ENCODE measurements around the gene BGN. TPM values are rescaled to one million over a fixed set of nuclear protein-coding genes. Genes with fewer than 3 reads are reported as not detected.

Gene BGN
- total RNA-seq, 1 experiment from 2014 or later: 0.37 TPM

- Histone ChIP-seq H3K4me3 (replicated peaks in 1 of 2; ENCODE audit: low read depth in 1 of 2, low read length in 2 of 2) (no peak overlapping the region), H3K79me2 (ENCODE audit: insufficient read depth, low read length) (no peaks in the 10 kb centered on the region), H2AFZ (ENCODE audit: low read depth, low read length, poor library complexity, severe bottlenecking) (no peak overlapping the region), H3K4me2 (ENCODE audit: low read length) (no peak overlapping the region), H3K36me3 (ENCODE audit: control insufficient read depth in 1 of 2, insufficient read depth in 2 of 2, low read length in 2 of 2) (no peaks in the 10 kb centered on the region), H4K20me1 (ENCODE audit: insufficient read depth) (no peaks in the 10 kb centered on the region), H3K27me3 (ENCODE audit: insufficient read depth, low read length) (no peaks in the 10 kb centered on the region), H3K4me1 (ENCODE audit: control insufficient read depth in 1 of 2, insufficient read depth in 2 of 2, low read length in 2 of 2) (no peaks in the 10 kb centered on the region), H3K9me3 (ENCODE audit: control insufficient read depth in 1 of 2, insufficient read depth in 1 of 2, low read depth in 1 of 2, low read length in 2 of 2) (no peaks in the 10 kb centered on the region), H3K9me2 (ENCODE audit: insufficient read depth) (no peaks in the 10 kb centered on the region), H3K27ac (ENCODE audit: low read depth, low read length) (no peak overlapping the region), H3K9ac (ENCODE audit: low read length) (no peak overlapping the region)
- ChIA-PET POLR2A (no interaction called here), RAD21 (ENCODE audit: low non-redundant PET in 1 of 2, low total read pairs in 2 of 2, uncharacterized antibody in 2 of 2, unreplicated experiment in 2 of 2) (no interaction called here), CTCF (no interaction called here)
- TF ChIP-seq ELF1 (IDR thresholded peaks at IDR 0.05; ENCODE audit: borderline replicate concordance, low read depth) (no peak), TCF7L2 (IDR thresholded peaks at IDR 0.05; ENCODE audit: borderline replicate concordance, extremely low read depth, insufficient read depth, insufficient read length) (no peak), EZH2 (IDR thresholded peaks at IDR 0.05) (no peak), FOSL1 (IDR thresholded peaks at IDR 0.05; ENCODE audit: low read depth) (no peak), YY1 (IDR thresholded peaks at IDR 0.05; ENCODE audit: extremely low read depth, insufficient replicate concordance, low read depth, low read length) (no peak), POLR2AphosphoS5 (IDR thresholded peaks at IDR 0.05; ENCODE audit: low read depth, low read length) (no peak), ZBTB33 (IDR thresholded peaks at IDR 0.05; ENCODE audit: extremely low read depth, insufficient replicate concordance, low read length) (no peak), SIN3A (IDR thresholded peaks at IDR 0.05; ENCODE audit: low read depth) (no peak), CEBPB (IDR thresholded peaks at IDR 0.05; ENCODE audit: low read depth) (no peak), SRF (IDR thresholded peaks at IDR 0.05; ENCODE audit: low read depth) (no peak), CBX3 (IDR thresholded peaks at IDR 0.05; ENCODE audit: low read depth) (no peak), ZFX (IDR thresholded peaks at IDR 0.05) (no peak), SP1 (IDR thresholded peaks at IDR 0.05; ENCODE audit: low read depth) (no peak), MAX (IDR thresholded peaks at IDR 0.05) (no peak), JUND (IDR thresholded peaks at IDR 0.05) (no peak), ZNF274 (IDR thresholded peaks at IDR 0.05; ENCODE audit: low read depth, low read length) (no peak), POLR2A (IDR thresholded peaks at IDR 0.05; ENCODE audit: borderline replicate concordance, extremely low read depth, insufficient read depth, insufficient read length) (no peak), REST (IDR thresholded peaks at IDR 0.05; ENCODE audit: low read depth) (no peak), RAD21 (IDR thresholded peaks at IDR 0.05; ENCODE audit: low read depth) (no peak), EZH2phosphoT487 (IDR thresholded peaks at IDR 0.05; ENCODE audit: borderline replicate concordance) (no peak)
- no TSS peak for BruUV-seq (replicated peaks)
- intact Hi-C loops (cut with micrococcal nuclease): no loop called here
- ATAC-seq: no peak
- DNase-seq (ENCODE audit: low read depth, low spot score): no peak
These were observed 45.2 kb upstream of the BGN start for GRCh38 chrX:153449368-153450113.

Data from HCT116 (cell line).